SK-N-SH treated with all-trans-retinoic acid at 6 μM for 48 hours (cell line): ENCODE results near the gene OPTN.

Source experiments
- ATAC-seq: fragments of 200-7000 bp; cut with Tn5 transposase; 3 replicates; pipeline ENCODE4 v1.9.1; 2020; ENCODE audit warnings: mild to moderate bottlenecking, moderate library complexity
- ARNTL ChIP-seq: fragments of 450-650 bp; formaldehyde crosslinking; IDR thresholded peaks from 2 replicates; pipeline ENCODE4 v1.5.0; 2020; ENCODE audit warnings: low read depth, mild to moderate bottlenecking, moderate library complexity, borderline replicate concordance
- CREB5 ChIP-seq: fragments of 250-450 bp; sonication (Bioruptor Pico); IDR thresholded peaks from 2 replicates; pipeline ENCODE4 v1.5.1; 2020; ENCODE audit warnings: low read depth, mild to moderate bottlenecking, moderate library complexity
- CSDC2 ChIP-seq: fragments of 250-450 bp; sonication (Bioruptor Pico); IDR thresholded peaks from 2 replicates; pipeline ENCODE4 v1.5.0; 2020; ENCODE audit warnings: mild to moderate bottlenecking, moderate library complexity
- CSRNP3 ChIP-seq: fragments of 250-450 bp; sonication (Bioruptor Pico); IDR thresholded peaks from 2 replicates; pipeline ENCODE4 v1.5.1; 2021; ENCODE audit warnings: mild to moderate bottlenecking, moderate library complexity
- ESRRG ChIP-seq: fragments of 250-450 bp; sonication (Bioruptor Pico); IDR thresholded peaks from 2 replicates; pipeline ENCODE4 v1.6.1; 2021; ENCODE audit warnings: mild to moderate bottlenecking
- GLIS3 ChIP-seq: fragments of 250-450 bp; sonication (Bioruptor Pico); IDR thresholded peaks from 2 replicates; pipeline ENCODE4 v1.5.0; 2020; ENCODE audit warnings: mild to moderate bottlenecking, moderate library complexity
- PATZ1 ChIP-seq: fragments of 250-450 bp; sonication (Bioruptor Pico); IDR thresholded peaks from 2 replicates; pipeline ENCODE4 v1.8.0; 2020; ENCODE audit warnings: mild to moderate bottlenecking, moderate library complexity, borderline replicate concordance
- POU6F1 ChIP-seq: fragments of 250-450 bp; sonication (Bioruptor Pico); IDR thresholded peaks from 2 replicates; pipeline ENCODE4 v1.8.0; 2021; ENCODE audit warnings: low read depth, mild to moderate bottlenecking, moderate library complexity, borderline replicate concordance
- PPARA ChIP-seq: fragments of 250-450 bp; sonication (Bioruptor Pico); IDR thresholded peaks from 2 replicates; pipeline ENCODE4 v1.5.0; 2020; ENCODE audit warnings: mild to moderate bottlenecking, borderline replicate concordance
- RARB ChIP-seq: fragments of 250-450 bp; sonication (Bioruptor Pico); IDR thresholded peaks from 2 replicates; pipeline ENCODE4 v1.8.0; 2021; ENCODE audit warnings: mild to moderate bottlenecking, moderate library complexity
- SNAI2 ChIP-seq: fragments of 250-450 bp; sonication (Bioruptor Pico); IDR thresholded peaks from 2 replicates; pipeline ENCODE4 v1.5.0; 2020; ENCODE audit warnings: mild to moderate bottlenecking, moderate library complexity
- TOX ChIP-seq: fragments of 250-450 bp; sonication (Bioruptor Pico); IDR thresholded peaks from 2 replicates; pipeline ENCODE4 v1.8.0; 2021; ENCODE audit warnings: mild to moderate bottlenecking, moderate library complexity, borderline replicate concordance
- TSHZ2 ChIP-seq: fragments of 250-450 bp; sonication (Bioruptor Pico); IDR thresholded peaks from 2 replicates; pipeline ENCODE4 v1.5.0; 2020; ENCODE audit warnings: mild to moderate bottlenecking, moderate library complexity
- ZC3H10 ChIP-seq: fragments of 250-450 bp; sonication (Bioruptor Pico); IDR thresholded peaks from 2 replicates; pipeline ENCODE4 v1.5.1; 2021; ENCODE audit warnings: mild to moderate bottlenecking, moderate library complexity
- ZFP3 ChIP-seq: fragments of 250-450 bp; sonication (Bioruptor Pico); IDR thresholded peaks from 2 replicates; pipeline ENCODE4 v1.5.0; 2020; ENCODE audit warnings: mild to moderate bottlenecking, moderate library complexity
- ZFP30 ChIP-seq: fragments of 450-650 bp; formaldehyde crosslinking; IDR thresholded peaks from 2 replicates; pipeline ENCODE4 v1.5.0; 2022; ENCODE audit warnings: mild to moderate bottlenecking, moderate library complexity
- ZNF565 ChIP-seq: fragments of 450-650 bp; formaldehyde crosslinking; conservative IDR thresholded peaks from 2 replicates; pipeline ENCODE4 v1.5.0; 2020; ENCODE audit warnings: low read depth, mild to moderate bottlenecking, moderate library complexity
- ZNF70 ChIP-seq: fragments of 450-650 bp; formaldehyde crosslinking; IDR thresholded peaks from 2 replicates; pipeline ENCODE4 v1.5.0; 2020; ENCODE audit warnings: mild to moderate bottlenecking, moderate library complexity
- ZNF8 ChIP-seq: fragments of 450-650 bp; formaldehyde crosslinking; IDR thresholded peaks from 2 replicates; pipeline ENCODE4 v1.5.0; 2020; ENCODE audit warnings: mild to moderate bottlenecking, moderate library complexity

Gene OPTN

GRCh38 chr10:13087986-13088618 lies 11.9 kb upstream of the OPTN start (continued):
- TF ChIP-seq PATZ1 (no peak), CSRNP3 (CRISPR knock-in tag) (no peak), ZNF8 (CRISPR knock-in tag) (no peak), ZNF70 (CRISPR knock-in tag) (no peak), ZNF565 (CRISPR knock-in tag) (no peak)

GRCh38 chr10:13089345-13089744 lies 10.6 kb upstream of the OPTN start:
- no peak for ATAC-seq

GRCh38 chr10:13090289-13090688 lies 9.7 kb upstream of the OPTN start:
- ATAC-seq: no peak

More at GRCh38 chr10:13089345-13089744, 10.6 kb upstream of the OPTN start:
- TF ChIP-seq PATZ1 (no peak), CREB5 (CRISPR knock-in tag) (no peak)

GRCh38 chr10:13091801-13092200 lies 8.2 kb upstream of the OPTN start:
- ATAC-seq: no peak
- no peak for TF ChIP-seq GLIS3
- no peak for TF ChIP-seq RARB (CRISPR knock-in tag)
- TF ChIP-seq PPARA (CRISPR knock-in tag): no peak
- no peak for TF ChIP-seq TOX
- TF ChIP-seq, all 23 proteins: peak for 0

More at GRCh38 chr10:13090289-13090688, 9.7 kb upstream of the OPTN start:
- TF ChIP-seq ZNF70 (CRISPR knock-in tag) (no peak), ZFP3 (CRISPR knock-in tag) (no peak), TOX (no peak), PATZ1 (no peak), CSDC2 (no peak), SNAI2 (CRISPR knock-in tag) (no peak), ZC3H10 (CRISPR knock-in tag) (no peak), ZFP30 (CRISPR knock-in tag) (no peak), ESRRG (CRISPR knock-in tag) (no peak)

- ATAC-seq: no peak
- TF ChIP-seq SNAI2 (CRISPR knock-in tag): no peak
- TF ChIP-seq ZNF565 (CRISPR knock-in tag): no peak
- no peak for TF ChIP-seq ZFP30 (CRISPR knock-in tag)
- TF ChIP-seq ZFP3 (CRISPR knock-in tag): no peak
- no peak for TF ChIP-seq ESRRG (CRISPR knock-in tag)
- TF ChIP-seq ARNTL (CRISPR knock-in tag): no peak
- TF ChIP-seq CSDC2: no peak
- TF ChIP-seq TOX: no peak
- TF ChIP-seq ZNF70 (CRISPR knock-in tag): no peak
- no peak for TF ChIP-seq ZNF8 (CRISPR knock-in tag)
- TF ChIP-seq TSHZ2 (CRISPR knock-in tag): no peak
- TF ChIP-seq POU6F1: no peak
Observed at GRCh38 chr10:13092291-13093102, 7.5 kb upstream of the OPTN start.
